Epithelial cell of alveolus of lung (primary cell): Measurements from ENCODE around the gene TBL2. TPM values are rescaled to one million over a fixed set of nuclear protein-coding genes. Genes with fewer than 3 reads are reported as not detected.

ENCODE experiments used
- total RNA-seq: library from RNA; depleted of rRNA; stranded (reverse); fragments of >200 nt; gene quantifications from 2 replicates; pipeline ENCODE4 v1.2.1, GENCODE V29; 2015

TBL2 gene
- total RNA-seq = 65.8 and 76.7 TPM in 2 replicates

GRCh38 chr7:73578342-73579128, at the start of gene TBL2:
Gene TBL2 (minus strand): TSS chr7:73578579. CDS start chr7:73578549, 30 bp downstream.

GRCh38 chr7:73623798-73624668, 45.7 kb upstream of the TBL2 start, which contains the start of gene MLXIPL:
Gene MLXIPL (minus strand): TSS chr7:73624522. CDS start chr7:73624492, 30 bp downstream.

GRCh38 chr7:73557397-73558257, 20.8 kb downstream of the TBL2 start, which contains the start of gene BCL7B:
Gene BCL7B (minus strand): TSS chr7:73557690. CDS start chr7:73557578, 112 bp downstream.

GRCh38 chr7:73522105-73522872, 56.1 kb downstream of the TBL2 start, which contains the start of gene BAZ1B:
Gene BAZ1B (minus strand): TSS chr7:73522293. CDS start chr7:73521933, 360 bp downstream.

Other genes starting within 250 kb of the TBL2 start
- 0.91 and 3.0 TPM in 2 replicates for gene FZD9, start 144.8 kb downstream of the TBL2 start, total RNA-seq
- gene BAZ1B, start 56.3 kb downstream of the TBL2 start, total RNA-seq = 39.4 and 42.8 TPM in 2 replicates
- 42.0 and 45.7 TPM in 2 replicates for gene BCL7B, start 20.9 kb downstream of the TBL2 start, total RNA-seq
- gene MLXIPL, start 45.9 kb upstream of the TBL2 start, total RNA-seq = 2.3 TPM in 1 of 2 replicates, not detected in the other
- 5.4 and 5.8 TPM in 2 replicates for gene VPS37D, start 89.3 kb upstream of the TBL2 start, total RNA-seq
- 6.3 and 7.6 TPM in 2 replicates for gene DNAJC30, start 104.9 kb upstream of the TBL2 start, total RNA-seq
- gene BUD23, start 105.0 kb upstream of the TBL2 start, total RNA-seq = 46.1 and 73.8 TPM in 2 replicates
- gene STX1A, start 141.1 kb upstream of the TBL2 start, total RNA-seq = 2.5 and 9.3 TPM in 2 replicates
- 9.3 and 19.0 TPM in 2 replicates for gene ABHD11, start 160.2 kb upstream of the TBL2 start, total RNA-seq
- gene CLDN3, start 191.7 kb upstream of the TBL2 start, total RNA-seq = not detected in 2 replicates